Pancreas (tissue), 10 donors: ENCODE results near the gene PRRC1. TPM values are rescaled to one million over a fixed set of nuclear protein-coding genes. Genes with fewer than 3 reads are reported as not detected.

Source experiments
- ATAC-seq, 4 donors: fragments of 200-7000 bp; cut with Tn5 transposase; one replicate each; pipeline versions ENCODE4 v1.8.0 to v1.9.1; 2020; ENCODE audit warnings: mild to moderate bottlenecking in 4 of 4, moderate library complexity in 4 of 4
- DNase-seq, 6 donors: peaks; one replicate each; pipeline ENCODE4 v3.0.0-alpha.2; 2020
- FAIRE-seq: peaks from 2 replicates; lab custom pipeline; 2012; peaks lifted over from hg19 to GRCh38; lab: Jason Lieb, UNC
- H3K27ac ChIP-seq, 4 donors: fragments of 200-600 bp; sonication (generic); 1 replicate in 3 of 4; 2 replicates in 1 of 4; pipeline versions ENCODE4 v1.5.0 to v1.8.0; 2020
- H3K27me3 ChIP-seq, 4 donors: fragments of 200-600 bp; one replicate each; pipeline ENCODE4 v1.8.0; 2021
- H3K36me3 ChIP-seq, 3 donors: fragments of 200-600 bp; sonication (generic) in 1 of 3; one replicate each; pipeline versions ENCODE4 v1.5.0 to v1.8.0; 2020 to 2021
- H3K4me1 ChIP-seq, 3 donors: fragments of 200-600 bp; one replicate each; pipeline ENCODE4 v1.8.0; 2021
- H3K4me3 ChIP-seq, 4 donors: fragments of 200-600 bp; sonication (generic) in 2 of 4; one replicate each; pipeline versions ENCODE4 v1.5.0 to v1.8.0; 2020 to 2021
- H3K9me3 ChIP-seq, 4 donors: fragments of 200-600 bp; one replicate each; pipeline ENCODE4 v1.8.0; 2021
- WGBS, 2 donors: extraction: QIAGEN DNeasy Blood & Tissue Kit; methylation state at CpG; one replicate each; pipeline ENCODE4 v1.1.7; 2013; 5-methylcytosine and 5-hydroxymethylcytosine counted together
- intact Hi-C, 3 donors: fragments of 100-400 bp; cut with DNase I; formaldehyde crosslinking; loops; one replicate each; pipeline versions ENCODE4 v1.11.1 to v1.14.2; 2022
- polyA plus RNA-seq, 2 donors: library from polyadenylated mRNA; stranded (reverse); fragments of 200-250 nt; gene quantifications; one replicate each; pipeline ENCODE4 v1.2.3, GENCODE V29; 2013
- total RNA-seq, 6 donors: library from RNA; stranded (reverse); fragmentation: NEBNext Ultra II Directional in 4 of 6; extraction: Animal tissue kit (Norgen Biotek cat#: 25700) in 4 of 6; gene quantifications; one replicate each; pipeline versions ENCODE4 v1.2.1 to v1.2.4, GENCODE V29; 2021 to 2023
- TF ChIP-seq, protein P1 (sequence below), 4 donors: fragments of 200-600 bp; sonication (generic) in 3 of 4; IDR thresholded peaks; one replicate each; pipeline versions ENCODE4 v1.5.0 to v1.8.0; 2021; ENCODE audit warnings: antibody characterized with exemption in 4 of 4
- donor health status: healthy with polysubstance abuse.
- donor health status: DM: no; HTN: no; CAD: no; lungs with moderate emphysema.
- donor health status: DM: no; HTN: no; CAD: no.
- donor health status: control.
- donor health status: control.
- donor health status: Bipolar disorder and iron deficiency.
- donor health status: DM: yes; HTN: yes; CAD: no.
- donor health status: DM: no; HTN: no; CAD: no.
- donor health status: DM: no; HTN: no; CAD: no.
- donor health status: DM: yes; HTN: yes; CAD: no.

The PRRC1 gene
- total and polyA plus RNA-seq, 8 donors, result 17.7 to 46.7 (median 30.7) TPM

DNA sequence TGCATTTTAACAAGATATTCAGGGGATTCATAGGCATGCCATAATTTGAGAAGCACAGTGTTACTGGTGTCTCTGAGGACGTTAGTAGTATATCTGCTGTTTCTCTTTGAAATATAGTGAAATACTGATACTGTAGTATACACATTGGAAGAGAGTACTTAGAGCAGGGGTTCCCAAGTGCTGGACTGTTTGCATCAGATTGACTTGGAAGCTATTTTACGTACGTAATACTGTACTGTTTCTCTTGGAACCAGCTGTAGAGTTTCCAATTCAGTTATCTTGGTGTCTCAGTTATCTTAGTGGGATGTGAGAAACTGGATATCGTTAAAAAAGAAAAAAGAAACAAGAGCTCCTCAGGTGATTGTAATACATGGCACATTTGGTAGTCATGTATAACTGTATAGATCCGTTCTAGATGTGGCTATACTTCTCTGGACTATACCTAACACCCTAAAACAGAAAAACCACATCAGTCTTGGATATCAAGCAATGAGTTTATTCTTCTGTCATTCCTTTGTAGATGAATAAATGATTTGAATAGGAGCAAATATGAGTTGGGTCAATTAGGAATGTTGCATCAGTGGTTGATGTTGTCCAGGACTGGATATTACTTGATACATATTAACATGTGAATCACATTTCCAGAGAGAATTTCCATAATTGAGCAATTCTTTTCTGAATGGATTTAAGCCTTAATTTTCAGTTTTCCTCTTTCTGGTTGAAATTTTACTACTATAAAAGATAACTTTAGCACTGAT lies 33.4 kb downstream of the PRRC1 start:
- Histone ChIP-seq H3K27ac (no peak overlapping the region), H3K4me3 (no peak overlapping the region), H3K36me3 (peaks cover 0 to 18% (median 0%) of the 10 kb centered on the region in 3 donors), H3K27me3 (no peaks in the 10 kb centered on the region), H3K9me3 (no peaks in the 10 kb centered on the region), H3K4me1 (peaks cover 0 to 23% (median 0%) of the 10 kb centered on the region in 3 donors)
- TF ChIP-seq, protein P1, sequence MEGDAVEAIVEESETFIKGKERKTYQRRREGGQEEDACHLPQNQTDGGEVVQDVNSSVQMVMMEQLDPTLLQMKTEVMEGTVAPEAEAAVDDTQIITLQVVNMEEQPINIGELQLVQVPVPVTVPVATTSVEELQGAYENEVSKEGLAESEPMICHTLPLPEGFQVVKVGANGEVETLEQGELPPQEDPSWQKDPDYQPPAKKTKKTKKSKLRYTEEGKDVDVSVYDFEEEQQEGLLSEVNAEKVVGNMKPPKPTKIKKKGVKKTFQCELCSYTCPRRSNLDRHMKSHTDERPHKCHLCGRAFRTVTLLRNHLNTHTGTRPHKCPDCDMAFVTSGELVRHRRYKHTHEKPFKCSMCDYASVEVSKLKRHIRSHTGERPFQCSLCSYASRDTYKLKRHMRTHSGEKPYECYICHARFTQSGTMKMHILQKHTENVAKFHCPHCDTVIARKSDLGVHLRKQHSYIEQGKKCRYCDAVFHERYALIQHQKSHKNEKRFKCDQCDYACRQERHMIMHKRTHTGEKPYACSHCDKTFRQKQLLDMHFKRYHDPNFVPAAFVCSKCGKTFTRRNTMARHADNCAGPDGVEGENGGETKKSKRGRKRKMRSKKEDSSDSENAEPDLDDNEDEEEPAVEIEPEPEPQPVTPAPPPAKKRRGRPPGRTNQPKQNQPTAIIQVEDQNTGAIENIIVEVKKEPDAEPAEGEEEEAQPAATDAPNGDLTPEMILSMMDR (IDR thresholded peaks at IDR 0.05), result no peak
- DNase-seq (no peak), FAIRE-seq (no peak), ATAC-seq (peak in 1 of 4 donors; percentile 31)
- intact Hi-C loops, result no loop called here
- WGBS, 2 donors, result 61 to 67% methylated on average over 5 of the region's 5 CpGs

DNA sequence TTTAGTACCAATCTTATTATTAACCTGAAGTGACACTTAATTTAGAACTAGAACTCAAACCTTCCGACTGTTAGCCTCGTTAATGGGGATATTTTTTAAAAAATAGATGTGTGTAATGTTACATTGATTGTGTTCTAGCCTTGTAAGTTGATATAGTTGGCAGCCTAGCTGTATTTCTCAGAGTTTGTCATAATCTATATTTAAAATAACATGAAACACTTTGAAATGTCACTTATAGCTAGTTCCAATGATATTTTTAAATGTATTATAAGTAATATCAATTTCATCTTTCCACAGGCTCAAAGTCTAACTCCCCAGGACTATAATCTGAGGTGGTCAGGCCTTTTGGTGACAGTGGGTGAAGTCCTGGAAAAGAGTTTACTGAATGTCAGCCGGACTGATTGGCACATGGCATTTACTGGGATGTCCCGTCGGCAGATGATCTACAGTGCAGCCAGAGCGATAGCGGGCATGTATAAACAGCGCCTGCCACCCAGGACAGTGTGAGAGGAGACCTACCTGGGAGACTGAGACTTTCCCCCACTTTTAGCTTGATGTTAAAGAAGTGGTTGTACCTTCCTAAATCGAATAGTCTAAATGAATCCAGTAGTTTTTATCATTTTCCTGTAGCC lies 34.1 kb downstream of the PRRC1 start:
- 77 to 83% methylated on average over 9 of the region's 9 CpGs for WGBS, 2 donors
- H3K4me1 ChIP-seq, result peaks cover 0 to 30% (median 5%) of the 10 kb centered on the region in 3 donors
- H3K27ac ChIP-seq, result no peak overlapping the region
- no peak for DNase-seq
- H3K36me3 ChIP-seq, result peaks cover 0 to 18% (median 0%) of the 10 kb centered on the region in 3 donors
- H3K4me3 ChIP-seq, result no peak overlapping the region
- ATAC-seq, result no peak
- no peaks in the 10 kb centered on the region for H3K27me3 ChIP-seq
- H3K9me3 ChIP-seq, result no peaks in the 10 kb centered on the region
- FAIRE-seq, result no peak
- TF ChIP-seq, protein P1 (IDR thresholded peaks at IDR 0.05), result no peak
- intact Hi-C loops, result no loop called here

DNA sequence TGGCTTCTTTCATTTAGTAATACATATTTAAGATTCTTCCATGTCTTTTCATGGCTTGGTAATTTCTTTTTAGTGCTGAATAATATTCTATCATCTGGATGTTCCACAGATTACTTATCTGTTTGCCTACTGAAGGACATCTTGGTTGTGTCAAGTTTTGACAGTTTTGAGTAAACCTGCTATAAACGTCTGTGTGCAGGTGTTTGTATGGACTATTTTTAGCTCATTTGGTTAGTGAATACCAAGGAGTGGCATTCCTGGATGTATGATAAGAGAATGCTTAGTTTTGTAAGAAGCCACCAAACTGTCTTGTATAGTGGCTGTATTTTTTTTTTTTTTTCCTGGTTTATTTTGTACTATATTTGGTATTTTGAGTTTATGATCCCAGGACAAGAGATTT lies 38.4 kb downstream of the PRRC1 start:
- no peak for FAIRE-seq
- no peak for DNase-seq
- 4 to 6% methylated on average over 1 of the region's 1 CpG for WGBS, 2 donors
- H3K9me3 ChIP-seq, result no peaks in the 10 kb centered on the region
- TF ChIP-seq, protein P1 (IDR thresholded peaks at IDR 0.05), result no peak
- H3K27me3 ChIP-seq, result no peaks in the 10 kb centered on the region
- ATAC-seq, result peak in 3 of 4 donors; percentile 28 to 68 (median 65)
- peak overlapping the region in 2 of 4 donors; percentile 61 to 65 for H3K27ac ChIP-seq
- peaks cover 0 to 18% (median 0%) of the 10 kb centered on the region in 3 donors for H3K36me3 ChIP-seq
- peaks cover 10 to 21% (median 19%) of the 10 kb centered on the region in 3 donors for H3K4me1 ChIP-seq
- no peak overlapping the region for H3K4me3 ChIP-seq
- intact Hi-C loops, result no loop called here

DNA sequence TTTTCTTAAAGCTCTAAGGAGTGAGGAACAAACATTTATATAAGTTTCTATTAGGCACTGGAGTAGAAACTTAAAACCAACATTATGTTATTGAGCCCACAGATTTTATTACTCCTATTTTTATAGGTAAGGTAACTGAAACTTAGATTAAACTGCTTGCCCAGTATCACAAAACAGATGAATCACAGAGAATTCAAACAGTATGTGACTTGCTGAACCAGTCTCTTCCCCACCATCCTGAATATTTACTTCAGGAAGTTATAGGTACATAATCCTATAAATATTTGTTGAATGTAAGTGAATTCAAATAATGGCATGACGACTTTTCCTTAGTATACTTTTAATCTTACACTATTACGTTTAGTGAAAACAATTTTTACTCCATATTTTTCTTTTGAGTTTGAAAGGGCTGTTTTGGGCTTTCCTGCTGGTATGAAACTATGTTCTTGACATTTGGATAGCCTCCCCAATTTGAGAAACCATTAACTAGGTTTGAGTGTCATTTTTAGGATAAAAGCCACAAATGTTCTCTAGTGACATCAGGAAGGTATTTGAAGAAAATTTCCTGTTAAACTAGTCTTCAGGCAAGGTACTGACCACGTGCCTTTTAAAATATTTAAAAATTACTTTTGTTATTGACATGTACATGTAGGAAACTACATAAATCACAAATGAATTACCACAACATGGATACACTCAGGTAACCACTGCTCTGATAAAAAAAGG lies 39.3 kb downstream of the PRRC1 start:
- H3K4me3 ChIP-seq, result no peak overlapping the region
- TF ChIP-seq, protein P1 (IDR thresholded peaks at IDR 0.05), result no peak
- WGBS, 2 donors, result 28 to 33% methylated on average over 3 of the region's 3 CpGs
- ATAC-seq (peak; percentile 57 to 87 (median 79)), FAIRE-seq (peak; percentile 23), DNase-seq (no peak)
- peak overlapping the region in 2 of 4 donors; percentile 61 to 65 for H3K27ac ChIP-seq
- peaks cover 10 to 21% (median 19%) of the 10 kb centered on the region in 3 donors for H3K4me1 ChIP-seq
- intact Hi-C loops, result no loop called here
- no peaks in the 10 kb centered on the region for H3K27me3 ChIP-seq
- no peaks in the 10 kb centered on the region for H3K9me3 ChIP-seq
- H3K36me3 ChIP-seq, result peaks cover 0 to 12% (median 0%) of the 10 kb centered on the region in 3 donors
